ENCODE measurements around the gene ACOD1.
A peak's percentile ranks its signal among the peaks of the same experiment; 100 is the strongest.
"Not testable (repeated sequence)": the region's sequence is repeated elsewhere in the genome, so short reads cannot be mapped to it uniquely, and the experiment has no call there.

The ACOD1 gene

GRCh38 chr13:76950101-76950500 is 1.8 kb downstream of the ACOD1 start:
- DNase-seq: no peak
- intact Hi-C loops (cut with DNase I): no loop called here

GRCh38 chr13:76953968-76954367 is 5.7 kb downstream of the ACOD1 start:
- no peak for DNase-seq
- intact Hi-C loops (cut with DNase I): no loop called here

- no peak for DNase-seq
- intact Hi-C loops (cut with DNase I): no loop called here
These were observed 6.2 kb downstream of the ACOD1 start for GRCh38 chr13:76954538-76954937.

GRCh38 chr13:76955193-76955592 is 6.9 kb downstream of the ACOD1 start:
- no peak for DNase-seq
- intact Hi-C loops (cut with DNase I): no loop called here

- no peak for DNase-seq
- intact Hi-C loops (cut with DNase I): no loop called here
These were observed 7.3 kb downstream of the ACOD1 start for GRCh38 chr13:76955661-76956060.

- DNase-seq: no peak
- intact Hi-C loops (cut with DNase I): no loop called here
These were observed 10.6 kb downstream of the ACOD1 start for GRCh38 chr13:76958841-76959432.

- DNase-seq; intact Hi-C loops (cut with DNase I): not testable (repeated sequence)
These were observed 11.4 kb downstream of the ACOD1 start for GRCh38 chr13:76959734-76960133.

GRCh38 chr13:76965759-76966421 is 17.6 kb downstream of the ACOD1 start:
- intact Hi-C loops (cut with DNase I): no loop called here
- peak in 3 of 10 donors; percentile 19 to 32 (median 19) for DNase-seq

- no peak for DNase-seq
- intact Hi-C loops (cut with DNase I): no loop called here
These were observed 18.7 kb downstream of the ACOD1 start for GRCh38 chr13:76967031-76967430.

- no peak for DNase-seq
- intact Hi-C loops (cut with DNase I): no loop called here
These were observed 19.7 kb downstream of the ACOD1 start for GRCh38 chr13:76968041-76968440.

- intact Hi-C loops (cut with DNase I): no loop called here
- no peak for DNase-seq
These were observed 21.4 kb downstream of the ACOD1 start for GRCh38 chr13:76969488-76970365.

GRCh38 chr13:76971215-76971614 is 22.9 kb downstream of the ACOD1 start:
- DNase-seq: no peak
- intact Hi-C loops (cut with DNase I): no loop called here

GRCh38 chr13:76971851-76972829 is 23.8 kb downstream of the ACOD1 start:
- no peak for DNase-seq
- intact Hi-C loops (cut with DNase I): no loop called here

GRCh38 chr13:76973920-76974617 is 25.8 kb downstream of the ACOD1 start:
- intact Hi-C loops (cut with DNase I): no loop called here
- DNase-seq: no peak

- intact Hi-C loops (cut with DNase I): no loop called here
- DNase-seq: no peak
These were observed 26.3 kb downstream of the ACOD1 start for GRCh38 chr13:76974618-76974975.

GRCh38 chr13:76975863-76976262 is 27.6 kb downstream of the ACOD1 start:
- no peak for DNase-seq
- intact Hi-C loops (cut with DNase I): no loop called here

GRCh38 chr13:76976490-76976889 is 28.2 kb downstream of the ACOD1 start:
- intact Hi-C loops (cut with DNase I): no loop called here

GRCh38 chr13:76976929-76977328 is 28.6 kb downstream of the ACOD1 start:
- intact Hi-C loops (cut with DNase I): no loop called here
- no peak for DNase-seq

More at GRCh38 chr13:76976490-76976889, 28.2 kb downstream of the ACOD1 start:
- DNase-seq: no peak

- intact Hi-C loops (cut with DNase I): no loop called here
- peak; percentile 66 to 97 (median 81) for DNase-seq
These were observed 31.9 kb downstream of the ACOD1 start for GRCh38 chr13:76980075-76980718.

All from posterior cingulate gyrus (tissue), 11 donors.